ENCODE measurements around the gene PDE6B. TPM values are rescaled to one million over a fixed set of nuclear protein-coding genes. Genes with fewer than 3 reads are reported as not detected.
"Not testable (repeated sequence)": the region's sequence is repeated elsewhere in the genome, so short reads cannot be mapped to it uniquely, and the experiment has no call there.

Gene PDE6B
- total RNA-seq, 1 donor: not detected

GRCh38 chr4:588351-588849 lies 37.0 kb upstream of the PDE6B start:
- no peak overlapping the region for H3K27ac ChIP-seq (ENCODE audit: low read depth, low read length)
- H3K4me3 ChIP-seq (ENCODE audit: insufficient read depth, low read length): no peak overlapping the region
- H3K79me2 ChIP-seq (ENCODE audit: insufficient read depth, low read length): no peaks in the 10 kb centered on the region
- H2AFZ ChIP-seq (ENCODE audit: low read length): no peak overlapping the region
- no peaks in the 10 kb centered on the region for H3K36me3 ChIP-seq (ENCODE audit: insufficient read depth, low read length)
- no peaks in the 10 kb centered on the region for H4K20me1 ChIP-seq (ENCODE audit: insufficient read depth, low read length)
- no peak for TF ChIP-seq CTCF (IDR thresholded peaks at IDR 0.05; ENCODE audit: extremely low read depth, low read depth, low read length)
- DNase-seq (ENCODE audit: insufficient read length, low spot score, missing footprints): peak; percentile 50
- H3K4me2 ChIP-seq (ENCODE audit: insufficient read depth, low read length): no peak overlapping the region
- no peaks in the 10 kb centered on the region for H3K9me3 ChIP-seq (ENCODE audit: low read depth, low read length)
- no peaks in the 10 kb centered on the region for H3K4me1 ChIP-seq (ENCODE audit: insufficient read depth, low read length)
- H3K27me3 ChIP-seq (ENCODE audit: insufficient read depth, low read length): no peaks in the 10 kb centered on the region

- no peak overlapping the region for H2AFZ ChIP-seq (ENCODE audit: low read length)
- no peaks in the 10 kb centered on the region for H4K20me1 ChIP-seq (ENCODE audit: insufficient read depth, low read length)
- H3K27ac ChIP-seq (ENCODE audit: low read depth, low read length): no peak overlapping the region
- TF ChIP-seq CTCF (IDR thresholded peaks at IDR 0.05; ENCODE audit: extremely low read depth, low read depth, low read length): no peak
- H3K79me2 ChIP-seq (ENCODE audit: insufficient read depth, low read length): no peaks in the 10 kb centered on the region
- no peaks in the 10 kb centered on the region for H3K36me3 ChIP-seq (ENCODE audit: insufficient read depth, low read length)
- no peaks in the 10 kb centered on the region for H3K4me1 ChIP-seq (ENCODE audit: insufficient read depth, low read length)
- no peaks in the 10 kb centered on the region for H3K27me3 ChIP-seq (ENCODE audit: insufficient read depth, low read length)
- no peak overlapping the region for H3K4me3 ChIP-seq (ENCODE audit: insufficient read depth, low read length)
- H3K9me3 ChIP-seq (ENCODE audit: low read depth, low read length): no peaks in the 10 kb centered on the region
- peak; percentile 41 for DNase-seq (ENCODE audit: insufficient read length, low spot score, missing footprints)
- no peak overlapping the region for H3K4me2 ChIP-seq (ENCODE audit: insufficient read depth, low read length)
Observed at GRCh38 chr4:589219-589963, 36.0 kb upstream of the PDE6B start.

- H4K20me1 ChIP-seq (ENCODE audit: insufficient read depth, low read length): no peaks in the 10 kb centered on the region
- H3K4me1 ChIP-seq (ENCODE audit: insufficient read depth, low read length): no peaks in the 10 kb centered on the region
- H3K36me3 ChIP-seq (ENCODE audit: insufficient read depth, low read length): no peaks in the 10 kb centered on the region
- DNase-seq (ENCODE audit: insufficient read length, low spot score, missing footprints): peak; percentile 39
- no peak for TF ChIP-seq CTCF (IDR thresholded peaks at IDR 0.05; ENCODE audit: extremely low read depth, low read depth, low read length)
- H2AFZ ChIP-seq (ENCODE audit: low read length): no peak overlapping the region
- H3K27me3 ChIP-seq (ENCODE audit: insufficient read depth, low read length): no peaks in the 10 kb centered on the region
- no peaks in the 10 kb centered on the region for H3K9me3 ChIP-seq (ENCODE audit: low read depth, low read length)
- H3K27ac ChIP-seq (ENCODE audit: low read depth, low read length): no peak overlapping the region
- no peak overlapping the region for H3K4me2 ChIP-seq (ENCODE audit: insufficient read depth, low read length)
- H3K79me2 ChIP-seq (ENCODE audit: insufficient read depth, low read length): no peaks in the 10 kb centered on the region
- H3K4me3 ChIP-seq (ENCODE audit: insufficient read depth, low read length): no peak overlapping the region
Observed at GRCh38 chr4:590313-590841, 35.0 kb upstream of the PDE6B start.

GRCh38 chr4:592178-592577 lies 33.2 kb upstream of the PDE6B start:
- H3K79me2 ChIP-seq (ENCODE audit: insufficient read depth, low read length); DNase-seq (ENCODE audit: insufficient read length, low spot score, missing footprints): not testable (repeated sequence)

More at GRCh38 chr4:592178-592577, 33.2 kb upstream of the PDE6B start:
- not testable (repeated sequence) for H3K4me1 ChIP-seq (ENCODE audit: insufficient read depth, low read length); H3K27ac ChIP-seq (ENCODE audit: low read depth, low read length); H2AFZ ChIP-seq (ENCODE audit: low read length); H3K27me3 ChIP-seq (ENCODE audit: insufficient read depth, low read length); H3K9me3 ChIP-seq (ENCODE audit: low read depth, low read length); H3K4me2 ChIP-seq (ENCODE audit: insufficient read depth, low read length); H3K4me3 ChIP-seq (ENCODE audit: insufficient read depth, low read length); H3K36me3 ChIP-seq (ENCODE audit: insufficient read depth, low read length); H4K20me1 ChIP-seq (ENCODE audit: insufficient read depth, low read length)
